Measurements from ENCODE around the gene DLK1.

GRCh38 chr14:100747021-100747586 lies 20.4 kb downstream of the DLK1 start:
- no peak for TF ChIP-seq CTCF (IDR thresholded peaks at IDR 0.05)
- no peak for TF ChIP-seq POLR2A (IDR thresholded peaks at IDR 0.05)

Data from heart left ventricle (tissue), 13 donors.